T-helper 2 cell (primary cell): ENCODE results near the gene BATF3.
A peak's percentile ranks its signal among the peaks of the same experiment; 100 is the strongest.

ENCODE experiments used
- DNase-seq, 5 experiments: peaks; one replicate each; pipeline versions ENCODE4 v3.0.0 to v3.0.0-alpha.2; 2012 to 2022

BATF3 gene

DNA sequence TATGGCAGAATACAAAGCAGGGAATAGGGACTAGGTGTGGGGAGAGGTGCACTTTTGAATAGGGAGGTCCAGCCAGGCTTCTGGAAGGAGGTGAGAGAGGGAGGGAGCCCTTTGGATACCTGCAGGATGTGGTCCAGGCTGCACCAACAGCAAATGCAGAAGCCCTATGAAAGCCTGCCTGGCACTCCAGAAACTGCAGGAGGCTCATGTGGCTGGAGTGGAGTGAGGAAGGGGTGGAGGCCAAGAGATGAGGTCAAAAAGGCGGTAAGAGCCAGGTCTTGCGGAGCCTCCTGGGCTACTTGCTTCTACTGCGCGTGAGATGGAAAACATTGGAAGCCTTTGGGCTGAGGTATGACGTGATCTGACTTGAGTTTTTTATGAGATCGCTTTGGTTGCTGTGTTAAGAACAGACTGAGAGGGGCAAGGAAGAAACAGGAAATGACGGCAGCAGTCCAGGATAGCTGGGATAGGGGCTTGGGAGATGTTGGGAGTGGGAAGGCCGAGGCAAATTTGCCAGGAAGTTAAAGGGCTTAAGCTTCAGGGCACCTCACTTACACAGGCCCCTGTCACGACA is 4.4 kb upstream of the BATF3 start:
- no peak for DNase-seq

DNA sequence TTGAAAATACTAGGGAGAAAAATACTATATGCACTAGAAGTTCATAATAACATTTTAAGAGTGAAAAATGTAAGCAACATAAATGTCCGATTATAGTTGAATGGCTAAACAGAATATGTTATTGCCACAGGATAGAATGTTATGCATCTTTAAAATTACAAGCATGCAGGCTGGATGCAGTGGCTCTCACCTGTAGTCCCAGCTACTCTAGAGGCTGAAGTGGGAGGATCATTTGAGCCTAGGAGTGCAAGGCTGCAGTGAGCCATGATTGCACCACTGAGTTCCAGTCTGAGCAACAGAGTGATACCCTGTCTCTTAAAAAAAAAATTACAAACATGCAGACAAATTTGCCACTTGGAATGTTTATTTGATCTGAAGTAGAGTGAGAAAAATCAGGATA is 3.0 kb upstream of the BATF3 start:
- no peak for DNase-seq

DNA sequence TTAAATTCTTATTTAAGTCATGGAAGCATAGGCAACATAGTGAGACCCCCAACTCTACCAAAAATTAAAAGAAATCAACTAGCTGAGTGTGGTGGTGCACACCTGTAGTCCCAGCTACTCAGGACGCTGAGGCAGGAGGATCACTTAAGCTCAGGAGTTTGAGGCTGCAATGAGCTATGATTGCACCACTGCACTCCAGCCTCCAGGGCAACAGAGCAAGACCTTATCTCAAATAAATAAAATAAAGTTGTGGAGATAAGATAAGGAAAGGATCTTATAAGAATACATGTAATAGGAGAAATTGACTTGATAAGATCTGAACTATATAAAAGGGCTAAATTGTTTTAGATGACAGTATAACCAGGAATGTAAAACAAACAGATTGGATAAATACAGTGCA is 2.3 kb upstream of the BATF3 start:
- peak in 1 of 5 experiments; percentile 52 for DNase-seq

DNA sequence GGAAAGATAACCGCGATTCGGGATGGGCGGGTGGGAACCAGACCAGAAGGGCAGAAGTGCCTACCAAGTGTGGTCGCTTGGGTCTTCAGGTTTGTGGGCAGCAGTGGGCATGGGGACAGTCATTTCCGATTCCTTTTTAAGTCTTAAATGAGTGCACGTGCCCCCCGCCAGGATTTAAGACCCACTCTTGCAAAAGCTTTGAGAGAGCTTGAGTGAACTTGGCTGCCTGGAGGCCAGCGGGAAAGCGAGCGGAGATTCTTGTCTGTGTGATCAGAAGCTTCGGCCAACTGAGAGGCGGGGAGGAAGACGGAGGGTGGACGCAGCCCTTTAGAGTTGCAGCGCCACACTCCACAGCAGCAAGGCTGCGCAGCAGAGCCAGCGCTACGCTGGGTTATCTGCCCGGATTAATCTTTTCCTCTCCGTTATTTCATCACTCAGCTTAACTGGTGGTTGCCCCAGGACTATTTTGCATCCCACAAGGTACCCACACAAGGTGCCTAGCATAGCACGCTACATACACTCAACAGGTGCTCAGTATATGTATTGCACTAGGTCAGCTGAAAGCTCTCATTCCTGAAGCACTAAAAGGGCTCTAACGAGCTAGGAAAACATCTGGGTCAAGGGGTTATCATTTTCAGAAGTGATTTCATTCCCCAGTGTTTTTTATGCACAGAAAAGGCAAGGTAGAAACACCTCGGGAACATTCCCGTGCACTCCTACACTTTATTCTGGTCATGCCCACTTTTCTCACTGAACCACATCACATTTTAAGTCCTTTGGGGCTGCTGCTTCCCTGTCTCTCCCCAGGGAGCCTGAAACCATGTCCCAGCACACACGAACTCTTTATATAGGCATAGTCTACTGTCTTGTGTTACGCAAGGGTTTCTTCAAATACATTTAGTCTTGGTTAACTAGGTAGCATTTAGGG is 1.5 kb upstream of the BATF3 start:
- peak in 3 of 5 experiments; percentile 7 to 76 (median 21) for DNase-seq

DNA sequence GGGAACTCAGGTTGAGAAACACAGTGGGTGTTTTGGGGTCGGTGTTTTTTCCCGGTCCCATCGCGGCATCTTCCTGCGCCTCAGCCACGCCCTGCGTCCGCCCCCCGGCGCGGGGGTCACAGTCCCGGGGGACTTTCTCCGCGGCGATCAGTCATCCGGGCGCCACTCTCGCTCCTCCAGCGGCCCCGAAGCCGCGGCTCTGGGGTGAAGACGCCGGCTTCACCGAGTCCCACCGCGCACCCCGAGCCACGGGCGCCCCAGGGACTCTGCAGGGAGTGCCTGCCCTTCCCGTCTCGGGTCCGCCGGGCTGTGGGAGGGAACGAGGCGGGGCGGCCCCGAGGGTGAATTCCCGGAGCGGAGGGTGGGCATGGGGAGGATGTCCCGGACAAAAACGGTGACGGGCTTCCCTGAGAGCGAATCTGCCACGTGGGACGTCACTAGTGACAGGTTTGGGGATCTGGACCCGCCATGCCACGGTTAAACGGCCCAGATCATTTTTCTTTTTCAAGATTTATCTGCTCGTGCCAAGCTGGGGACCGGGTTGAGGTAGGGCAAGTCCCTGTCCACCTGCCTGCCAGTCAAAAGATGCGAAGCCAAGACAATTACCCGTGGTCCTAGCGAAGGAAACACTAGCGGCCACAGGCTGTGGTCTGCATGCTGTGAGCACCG is 717 bp upstream of the BATF3 start:
- DNase-seq = peak; percentile 29 to 65 (median 41)

DNA sequence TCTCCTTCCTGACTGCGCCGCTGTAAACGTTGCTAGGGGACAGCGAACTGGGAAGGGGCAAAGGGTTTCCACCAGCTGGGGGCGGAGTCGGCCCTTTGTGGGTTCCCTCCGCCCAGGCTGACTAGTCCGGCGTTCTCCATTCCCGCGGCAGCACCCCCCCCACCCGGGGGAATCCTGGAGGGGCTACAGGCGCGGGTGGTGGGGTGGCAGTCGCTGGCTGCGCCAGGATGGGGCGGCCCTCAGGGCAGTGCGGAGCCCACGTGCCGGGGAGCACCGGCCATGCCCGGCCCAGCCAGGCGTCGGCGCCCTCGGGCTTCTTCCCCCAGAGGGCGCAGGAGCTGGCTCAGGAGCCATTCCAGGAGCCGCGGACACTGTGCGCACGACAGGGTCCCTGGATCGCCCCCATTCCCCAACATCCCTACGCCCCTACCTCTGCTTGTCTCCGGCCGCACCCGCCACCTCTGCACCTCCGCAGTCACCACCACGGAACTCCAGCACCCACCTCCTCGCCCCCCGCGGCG is 476 bp downstream of the BATF3 start:
- DNase-seq = peak; percentile 14 to 79 (median 26)

DNA sequence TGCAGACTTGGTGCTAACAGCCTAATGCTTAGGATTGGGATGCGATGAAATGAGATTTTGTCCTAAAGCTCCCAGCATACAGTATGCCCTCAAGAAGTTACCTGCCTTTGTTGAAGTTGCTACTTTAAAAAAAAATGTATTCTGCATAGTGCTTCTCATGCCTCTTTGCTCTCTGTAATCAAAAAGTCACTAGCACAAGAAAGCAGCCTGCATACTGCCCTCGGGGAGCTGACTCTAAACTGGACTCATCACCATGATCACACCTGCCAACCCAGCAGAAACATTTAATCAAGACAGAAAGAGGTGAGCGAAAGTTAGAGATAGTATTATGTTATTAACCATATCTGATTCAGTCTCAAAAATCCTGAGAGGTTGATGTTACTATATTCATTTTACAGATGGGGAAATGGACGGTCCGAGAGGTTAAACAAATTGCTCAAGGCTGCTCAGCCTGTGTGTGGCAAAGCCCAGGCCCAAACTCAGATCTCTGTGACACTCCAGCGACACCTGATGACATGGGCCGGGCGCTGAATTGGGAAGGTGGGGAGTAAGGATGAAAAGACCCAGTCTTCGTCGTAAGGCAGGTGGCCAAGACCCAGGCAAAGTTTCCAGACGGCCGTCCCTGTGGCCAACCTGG is 1.1 kb downstream of the BATF3 start:
- no peak for DNase-seq

DNA sequence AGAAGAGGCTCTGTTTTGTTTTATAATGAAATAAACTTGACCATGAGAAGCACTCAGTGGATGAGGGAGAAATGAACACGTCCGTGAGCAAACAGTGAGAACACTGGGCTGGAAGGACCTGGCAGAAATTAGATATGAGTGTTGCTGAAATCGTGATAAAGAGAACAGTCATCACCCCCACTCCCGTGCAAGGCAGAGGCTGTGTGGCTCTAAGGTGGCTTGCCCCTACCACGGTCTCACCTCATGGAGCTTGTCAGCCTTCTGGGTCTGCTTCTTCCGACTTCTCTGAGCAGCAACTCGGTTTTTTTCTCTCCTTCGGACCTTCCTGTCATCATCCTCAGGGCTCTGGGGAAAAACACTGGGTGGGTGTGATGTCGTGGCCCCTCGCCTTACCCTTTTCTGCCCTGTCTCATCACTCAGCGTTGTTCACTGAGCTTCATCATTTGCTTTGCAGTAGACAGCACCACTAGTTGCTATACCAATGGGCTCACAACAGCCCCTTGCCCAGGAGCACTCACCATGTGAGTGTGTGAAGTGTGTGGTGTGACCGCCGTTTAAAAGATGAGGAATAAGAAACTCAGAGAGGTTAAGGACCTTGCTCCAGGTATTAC is 2.8 kb downstream of the BATF3 start:
- DNase-seq = peak in 1 of 5 experiments; percentile 63

DNA sequence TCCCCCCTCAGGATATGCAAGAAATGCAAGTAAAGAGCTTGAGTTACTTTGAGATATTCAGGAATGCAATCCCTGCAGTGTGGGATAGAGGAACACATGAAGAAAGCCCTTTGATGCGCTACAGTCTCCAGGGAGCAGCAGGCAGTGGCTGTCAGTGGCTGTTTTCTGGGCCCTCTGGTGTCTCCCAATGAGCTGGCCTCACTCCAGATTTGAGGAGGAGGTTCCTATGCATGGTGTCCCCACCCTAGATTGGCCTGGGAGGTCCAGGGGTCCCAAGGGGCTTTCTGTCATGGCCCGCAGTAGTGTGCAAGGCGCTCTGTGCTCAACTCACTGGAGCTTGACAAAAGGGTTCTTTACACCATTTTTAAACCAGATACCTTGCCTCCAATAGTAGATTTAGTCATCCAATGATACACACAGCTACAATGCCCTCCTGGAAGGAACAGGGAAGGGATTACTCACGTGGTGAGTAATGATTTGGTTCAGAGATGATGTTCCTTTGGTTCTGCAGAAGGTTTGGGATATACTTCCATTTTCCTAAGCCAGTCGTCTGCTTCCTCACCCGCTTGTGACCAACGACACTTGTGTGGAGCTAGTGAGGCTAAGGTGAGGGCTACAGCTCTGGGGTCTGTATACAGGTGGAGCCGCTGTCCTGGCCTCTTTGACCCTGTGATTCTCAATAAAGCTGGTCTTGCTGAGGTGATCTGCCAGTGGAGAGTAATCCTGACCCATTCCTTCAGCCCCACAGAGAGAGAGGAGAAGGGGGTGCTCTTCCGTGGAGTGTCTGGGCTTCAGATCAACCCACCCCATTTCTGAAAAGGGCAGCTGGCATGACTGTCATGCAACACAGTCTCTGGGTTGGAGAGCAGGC is 6.6 kb downstream of the BATF3 start:
- no peak for DNase-seq

DNA sequence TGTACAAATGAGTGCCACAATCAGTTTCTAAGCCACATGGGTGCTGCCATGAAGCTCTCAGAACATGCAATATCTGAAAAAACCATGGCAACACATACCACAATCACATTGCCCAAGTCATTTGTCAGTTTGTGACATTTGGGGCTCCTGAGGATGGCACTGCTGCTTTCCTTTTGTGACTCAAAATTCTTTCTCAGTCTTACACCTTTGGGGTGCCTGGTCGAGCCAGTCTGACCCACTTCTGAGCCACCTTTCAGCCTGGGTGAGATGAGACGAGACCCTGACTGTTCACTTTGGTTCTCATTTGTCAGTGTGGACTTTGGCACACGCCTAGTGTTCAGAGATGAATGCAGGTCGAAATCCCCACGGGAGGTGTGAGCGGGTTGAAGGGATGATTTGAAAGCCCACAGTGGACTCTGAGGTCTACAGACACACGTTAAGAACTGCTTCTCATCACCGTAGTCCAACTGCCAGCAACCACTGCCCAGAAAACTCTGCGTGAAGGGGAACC is 8.0 kb downstream of the BATF3 start:
- peak in 1 of 5 experiments; percentile 91 for DNase-seq

DNA sequence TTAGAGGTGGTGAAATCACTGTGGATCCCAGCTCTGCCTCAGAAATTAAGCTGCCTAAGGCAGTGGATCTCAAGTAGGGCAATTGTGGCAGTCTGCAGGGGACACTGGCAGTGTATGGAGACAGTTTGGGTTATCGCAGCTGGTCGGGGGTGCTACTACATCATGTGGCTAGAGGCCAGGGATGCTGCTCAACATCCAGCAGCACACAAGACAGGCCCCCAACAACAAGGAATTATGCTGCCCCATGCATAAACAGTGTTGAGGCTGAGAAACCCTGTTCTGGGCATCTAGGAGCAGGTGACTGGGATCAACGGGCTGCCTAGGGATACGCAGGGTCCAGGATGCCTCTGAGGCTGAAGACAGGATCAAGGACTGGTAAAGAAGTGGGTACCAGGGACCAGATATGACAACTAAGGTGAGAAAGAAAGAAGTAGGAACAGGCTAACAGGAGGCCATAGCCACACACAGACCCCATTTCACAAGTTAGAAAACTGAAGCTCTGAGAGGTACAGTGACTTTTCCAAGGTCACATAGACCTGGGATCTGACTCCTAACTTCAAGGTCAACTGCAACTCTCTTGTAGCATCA is 8.7 kb downstream of the BATF3 start:
- no peak for DNase-seq

DNA sequence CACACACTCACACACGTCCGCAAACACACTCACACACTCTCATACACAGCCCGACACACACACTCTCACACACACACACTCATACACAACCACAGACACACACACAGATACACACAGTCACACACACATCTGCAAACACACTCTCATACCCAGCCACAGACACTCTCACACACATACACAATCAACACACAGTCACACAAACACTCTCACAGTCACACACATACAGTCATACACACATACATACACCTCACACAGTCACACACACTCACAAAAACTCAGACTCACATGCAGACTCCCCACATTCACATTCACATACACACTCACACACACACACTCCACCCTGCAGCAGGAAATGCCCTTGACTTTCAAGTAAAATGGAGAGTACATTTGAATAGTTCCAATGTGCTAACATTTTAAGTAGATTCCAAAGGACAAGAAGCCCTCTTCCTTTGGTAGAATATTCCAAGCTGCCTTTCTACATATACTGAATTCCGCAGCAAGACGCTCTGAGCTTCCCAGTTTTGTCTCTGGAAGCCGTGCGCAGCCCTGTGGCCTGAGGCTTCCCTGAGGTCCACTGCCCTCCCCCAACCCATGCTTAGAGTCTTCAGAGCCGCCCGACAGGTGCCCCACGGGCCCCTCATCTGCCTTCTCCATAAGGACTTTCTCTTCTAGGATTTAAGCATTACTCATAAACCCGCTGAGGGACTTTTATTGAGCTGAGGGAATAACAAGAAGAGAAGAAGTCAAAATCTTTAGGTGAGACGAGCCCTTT is 9.7 kb downstream of the BATF3 start:
- DNase-seq = peak in 1 of 5 experiments; percentile 80

DNA sequence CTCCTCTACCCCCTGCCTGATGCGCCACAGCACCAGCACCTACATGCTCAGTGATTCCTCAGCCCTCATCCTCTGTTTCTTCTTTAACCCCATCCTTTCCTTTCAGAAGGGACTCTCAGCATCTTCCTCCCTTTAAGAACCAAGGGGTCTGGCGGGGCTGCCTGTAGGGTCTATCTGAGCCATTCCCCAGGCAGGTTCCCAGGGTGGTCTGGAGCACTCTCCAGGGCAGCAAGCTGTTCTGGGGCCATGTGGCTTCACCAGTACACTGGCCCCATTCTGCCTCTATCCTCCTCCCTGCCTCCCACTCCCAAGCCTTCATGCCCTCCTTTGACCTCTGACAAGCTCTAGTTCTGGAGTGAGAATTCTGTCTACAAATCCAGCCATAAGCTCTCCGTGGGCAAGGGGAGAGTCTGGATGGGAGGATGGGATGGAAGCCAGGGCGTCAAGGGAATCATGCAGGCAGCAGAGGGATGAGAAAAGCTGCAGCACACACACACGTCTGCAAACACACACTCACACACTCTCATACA is 10.4 kb downstream of the BATF3 start:
- DNase-seq = no peak

DNA sequence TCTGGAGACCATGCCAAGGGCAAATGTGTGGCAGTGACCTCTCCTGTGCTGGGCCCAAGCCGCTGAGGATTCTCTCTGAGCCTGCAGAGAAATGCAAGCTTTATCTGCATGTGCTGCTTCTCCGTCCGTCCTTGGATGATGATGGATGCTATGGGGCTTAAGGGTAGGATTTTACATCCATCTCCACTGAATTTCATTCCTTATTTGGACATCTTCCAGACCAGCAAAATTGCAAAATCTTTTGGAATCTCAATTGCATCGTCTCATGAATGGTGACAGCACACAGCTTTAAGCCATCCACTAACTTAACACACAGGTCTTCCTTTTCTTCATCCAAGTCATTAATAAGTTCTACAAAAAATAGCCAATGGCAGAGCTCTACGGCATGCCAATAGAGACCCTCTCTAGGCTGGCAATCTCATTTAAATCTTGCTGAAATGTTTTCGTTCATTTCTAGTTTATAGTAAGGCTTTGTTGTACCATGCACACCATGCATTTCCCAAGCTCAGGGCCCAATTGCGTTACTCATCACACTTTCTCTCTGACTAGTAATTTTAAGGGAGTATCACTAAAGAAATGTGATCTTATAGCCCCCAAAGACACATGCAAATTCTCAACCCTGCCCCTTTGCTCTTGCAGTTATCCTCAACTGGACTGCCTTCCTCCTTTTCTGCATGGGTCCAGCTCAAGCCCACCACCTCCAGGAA is 11.1 kb downstream of the BATF3 start:
- DNase-seq = no peak

DNA sequence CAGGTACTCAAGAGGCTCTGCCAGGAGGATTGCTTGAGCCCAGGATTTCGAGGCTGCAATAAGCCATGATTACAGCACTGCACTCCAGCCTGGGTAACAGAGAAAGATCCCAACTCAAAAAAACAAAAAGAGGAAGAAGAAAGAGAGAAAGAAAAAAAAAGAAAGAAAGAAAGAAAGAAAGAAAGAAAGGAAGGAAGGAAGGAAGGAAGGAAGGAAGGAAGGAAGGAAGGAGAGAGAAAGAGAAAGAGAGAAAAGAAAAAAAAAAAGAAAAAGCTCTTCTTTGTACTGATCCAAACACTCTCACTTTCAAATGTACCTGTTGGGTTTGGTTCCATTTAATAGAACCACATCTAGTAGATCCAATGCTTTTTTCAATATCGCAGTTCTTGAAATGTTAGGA is 11.8 kb downstream of the BATF3 start:
- DNase-seq = no peak

DNA sequence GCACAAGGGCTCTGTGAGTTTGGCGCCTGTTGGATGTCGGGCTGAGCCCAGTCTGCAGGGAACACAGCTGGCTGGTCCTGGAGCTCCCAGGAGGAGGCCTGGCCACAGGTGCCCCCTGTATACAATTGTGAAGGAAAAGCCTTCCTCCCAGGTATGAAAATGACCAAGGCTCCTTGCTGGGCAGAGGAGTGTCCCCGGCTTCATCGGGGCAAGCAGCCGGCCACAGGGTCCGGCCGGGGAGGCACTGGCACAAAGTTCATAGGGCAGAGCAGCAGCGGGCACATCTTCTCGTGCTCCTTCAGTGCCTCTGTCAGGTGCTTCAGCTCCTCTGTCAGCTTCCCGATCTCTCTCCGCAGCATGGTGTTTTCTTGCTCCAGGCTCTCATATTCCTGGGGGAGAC is 13.0 kb downstream of the BATF3 start:
- no peak for DNase-seq

DNA sequence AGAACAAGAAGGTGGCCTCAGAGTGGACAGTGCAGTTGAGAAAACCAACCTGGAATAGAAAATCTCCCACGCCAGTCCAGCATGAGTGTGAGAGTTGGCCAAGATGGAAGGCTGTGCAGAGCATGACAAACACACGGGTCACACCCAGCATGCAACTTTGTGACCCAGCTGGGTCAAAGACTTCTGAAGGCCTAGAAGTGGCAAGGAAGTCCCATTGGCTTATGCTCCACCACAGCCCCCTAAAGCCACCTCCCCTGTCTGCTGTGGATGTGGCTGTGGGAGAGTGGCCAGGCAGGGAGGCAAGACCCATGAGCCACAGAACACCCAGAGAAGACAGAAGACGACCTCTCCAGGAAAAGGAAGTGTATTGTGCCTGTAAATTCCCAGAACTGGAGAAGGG is 13.6 kb downstream of the BATF3 start:
- no peak for DNase-seq

DNA sequence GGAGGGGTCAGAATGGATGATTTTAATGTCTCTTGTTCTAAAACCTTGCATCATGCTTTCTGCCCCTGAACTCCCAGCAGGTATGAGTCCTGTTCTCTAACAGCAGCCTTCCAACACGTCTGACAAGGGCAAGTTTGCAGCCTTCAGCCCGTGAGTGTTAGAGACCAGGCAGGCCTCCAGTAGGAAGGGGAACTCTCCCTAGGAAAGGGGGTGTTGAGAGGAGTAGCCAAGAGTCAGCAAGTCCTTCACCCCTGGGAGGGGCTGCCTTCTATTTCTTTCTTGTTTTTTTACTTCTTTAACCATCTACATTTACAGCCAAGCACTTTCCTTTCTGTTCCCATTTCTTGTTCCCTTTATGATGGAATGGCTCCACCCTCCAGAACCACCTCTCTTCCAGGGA is 14.2 kb downstream of the BATF3 start:
- no peak for DNase-seq

DNA sequence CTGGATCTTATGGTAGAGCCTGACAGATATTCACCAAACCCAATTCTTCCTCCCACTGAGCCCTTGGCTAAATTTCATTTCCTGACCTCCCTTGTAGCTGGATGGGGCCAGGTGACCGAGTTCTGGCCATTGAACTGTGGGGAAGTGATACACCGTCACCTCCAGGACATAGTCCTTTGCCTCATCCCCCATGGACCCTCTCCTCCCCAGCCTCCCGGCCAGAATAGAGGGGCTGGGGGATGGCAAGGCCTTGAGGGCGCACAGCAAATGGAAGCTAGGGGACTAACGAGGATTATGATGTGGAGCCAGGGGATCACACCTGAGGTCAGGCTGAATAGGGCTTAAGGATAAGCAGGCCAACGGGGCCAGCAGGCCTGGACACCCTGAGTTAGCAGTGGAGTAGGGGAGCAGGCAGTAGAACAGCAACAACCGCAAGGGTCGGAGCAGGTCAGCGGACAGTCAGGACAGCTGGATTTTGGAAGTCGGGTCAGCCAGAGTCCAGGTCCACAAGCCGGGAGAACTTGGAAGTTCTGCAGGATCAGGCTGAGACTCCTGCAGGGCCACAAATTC is 15.0 kb downstream of the BATF3 start:
- DNase-seq = no peak
